IPS-20b (cell line): ENCODE measurements around the gene HSPA2.
"Not testable (repeated sequence)": the region's sequence is repeated elsewhere in the genome, so short reads cannot be mapped to it uniquely, and the experiment has no call there.

Source experiments
- H3K27ac ChIP-seq: one replicate; pipeline ENCODE4 v1.5.1; 2013; ENCODE audit warnings: low read length
- H3K27me3 ChIP-seq: 2 replicates; pipeline ENCODE4 v1.6.1; 2013; ENCODE audit warnings: mild to moderate bottlenecking, low read length, inconsistent platforms; ENCODE audit not compliant: insufficient read depth
- H3K36me3 ChIP-seq: 2 replicates; pipeline ENCODE4 v1.6.1; 2013; ENCODE audit warnings: low read depth, mild to moderate bottlenecking, inconsistent platforms, low read length, moderate library complexity; ENCODE audit not compliant: insufficient read depth
- H3K4me1 ChIP-seq: 2 replicates; pipeline ENCODE4 v1.6.1; 2013; ENCODE audit warnings: mild to moderate bottlenecking, control low read depth, inconsistent platforms, low read length, moderate library complexity; ENCODE audit not compliant: insufficient read depth
- H3K4me3 ChIP-seq: 2 replicates; pipeline ENCODE4 v1.5.1; 2013; ENCODE audit warnings: mild to moderate bottlenecking, low read length, inconsistent platforms
- H3K9ac ChIP-seq: 2 replicates; pipeline ENCODE4 v1.6.1; 2013; ENCODE audit warnings: low read depth, mild to moderate bottlenecking, inconsistent platforms, low read length, moderate library complexity
- H3K9me3 ChIP-seq: 2 replicates; pipeline ENCODE4 v1.6.1; 2013; ENCODE audit warnings: mild to moderate bottlenecking, low read depth, low read length, inconsistent platforms; ENCODE audit not compliant: insufficient read depth

The HSPA2 gene

DNA sequence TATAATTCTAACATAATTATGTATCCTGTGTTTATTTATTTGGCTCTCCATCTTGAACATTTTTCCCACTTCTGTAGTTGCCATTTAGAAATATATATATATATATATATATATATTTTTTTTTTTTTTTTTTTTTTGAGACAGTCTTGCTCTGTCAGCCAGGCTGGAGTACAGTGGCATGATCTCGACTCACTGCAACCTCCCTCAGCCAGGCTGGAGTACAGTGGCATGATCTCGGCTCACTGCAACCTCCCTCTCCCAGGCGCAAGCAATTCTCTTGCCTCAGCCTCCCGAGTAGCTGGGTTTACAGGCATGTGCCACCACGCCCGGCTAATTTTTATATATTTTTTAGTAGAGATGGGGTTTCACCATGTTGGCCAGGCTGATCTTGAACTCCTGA, 22.9 kb upstream of the HSPA2 start:
- H3K27ac ChIP-seq, H3K4me3 ChIP-seq, H3K4me1 ChIP-seq, H3K9ac ChIP-seq, H3K9me3 ChIP-seq, H3K27me3 ChIP-seq: not testable (repeated sequence)
- H3K36me3 ChIP-seq, result peaks cover 14% of the 10 kb centered on the region

DNA sequence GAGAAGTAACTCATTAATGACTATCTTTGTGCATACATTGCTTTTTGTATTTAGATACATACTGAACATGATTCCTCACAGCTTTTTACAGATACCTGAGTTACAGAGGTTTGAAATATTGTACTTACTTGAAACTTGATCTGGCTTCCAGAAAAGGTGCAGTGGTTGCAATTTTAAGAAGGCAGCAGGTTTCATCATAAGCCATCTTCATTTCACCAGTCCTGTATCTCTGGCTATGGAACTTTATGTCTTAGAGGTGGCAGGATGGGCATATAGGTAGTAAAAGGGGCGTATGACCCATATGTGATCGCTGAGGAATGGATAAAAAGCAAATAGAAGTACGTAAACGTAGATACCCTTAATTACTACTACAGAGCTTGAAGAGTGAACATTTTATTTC, 22.3 kb upstream of the HSPA2 start:
- Histone ChIP-seq H3K36me3 (peaks cover 20% of the 10 kb centered on the region), H3K27me3 (no peaks in the 10 kb centered on the region), H3K27ac (no peak overlapping the region), H3K9ac (no peak overlapping the region), H3K9me3 (no peaks in the 10 kb centered on the region), H3K4me1 (no peaks in the 10 kb centered on the region; the same call in 1 of the 2 replicates), H3K4me3 (no peak overlapping the region)

DNA sequence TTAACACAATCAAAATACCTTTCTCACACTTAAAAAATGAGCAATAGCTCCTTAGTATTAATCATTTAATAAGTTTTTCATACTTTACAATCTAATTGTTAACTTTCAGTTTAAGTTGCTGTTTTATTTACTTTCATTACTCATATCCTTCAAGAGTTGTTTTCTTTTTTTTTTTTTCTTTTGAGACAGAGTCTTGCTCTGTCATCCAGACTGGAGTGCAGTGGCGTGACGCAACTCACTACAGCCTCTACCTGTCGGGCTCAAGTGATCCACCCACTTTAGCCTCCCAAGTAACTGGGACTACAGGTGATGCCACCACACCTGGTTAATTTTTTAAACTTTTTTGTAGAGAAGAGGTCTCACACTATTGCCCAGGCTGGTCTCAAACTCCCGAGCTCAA, 19.8 kb upstream of the HSPA2 start:
- Histone ChIP-seq H3K27me3 (no peaks in the 10 kb centered on the region), H3K4me1 (no peaks in the 10 kb centered on the region; the same call in 1 of the 2 replicates), H3K27ac (no peak overlapping the region), H3K9ac (no peak overlapping the region), H3K4me3 (no peak overlapping the region), H3K9me3 (no peaks in the 10 kb centered on the region), H3K36me3 (peaks cover 23% of the 10 kb centered on the region)

DNA sequence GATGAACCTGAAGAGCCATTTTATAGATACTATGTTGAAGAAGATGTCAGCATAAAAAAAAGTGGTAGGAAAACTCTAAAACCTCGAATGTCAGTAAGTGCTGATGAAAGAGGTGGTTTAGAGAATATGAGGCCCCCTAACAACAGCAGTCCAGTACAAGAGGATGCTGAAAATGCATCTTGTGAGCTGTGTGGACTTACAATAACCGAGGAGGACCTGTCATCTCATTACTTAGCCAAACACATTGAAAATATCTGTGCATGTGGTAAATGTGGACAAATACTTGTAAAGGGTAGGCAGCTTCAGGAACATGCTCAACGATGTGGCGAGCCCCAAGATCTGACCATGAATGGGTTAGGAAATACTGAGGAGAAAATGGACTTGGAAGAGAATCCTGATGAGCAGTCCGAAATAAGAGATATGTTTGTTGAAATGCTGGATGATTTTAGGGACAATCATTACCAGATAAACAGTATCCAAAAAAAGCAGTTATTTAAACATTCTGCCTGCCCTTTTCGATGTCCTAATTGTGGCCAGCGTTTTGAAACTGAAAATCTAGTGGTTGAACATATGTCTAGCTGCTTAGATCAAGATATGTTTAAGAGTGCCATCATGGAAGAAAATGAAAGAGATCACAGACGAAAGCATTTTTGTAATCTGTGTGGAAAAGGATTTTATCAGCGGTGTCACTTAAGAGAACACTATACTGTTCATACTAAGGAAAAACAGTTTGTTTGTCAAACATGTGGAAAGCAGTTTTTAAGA, 17.8 kb upstream of the HSPA2 start:
- no peaks in the 10 kb centered on the region for H3K27me3 ChIP-seq
- peaks cover 23% of the 10 kb centered on the region for H3K36me3 ChIP-seq
- no peaks in the 10 kb centered on the region; the same call in 1 of the 2 replicates for H3K4me1 ChIP-seq
- no peak overlapping the region for H3K4me3 ChIP-seq
- H3K9ac ChIP-seq, result no peak overlapping the region
- H3K9me3 ChIP-seq, result no peaks in the 10 kb centered on the region
- H3K27ac ChIP-seq, result no peak overlapping the region

DNA sequence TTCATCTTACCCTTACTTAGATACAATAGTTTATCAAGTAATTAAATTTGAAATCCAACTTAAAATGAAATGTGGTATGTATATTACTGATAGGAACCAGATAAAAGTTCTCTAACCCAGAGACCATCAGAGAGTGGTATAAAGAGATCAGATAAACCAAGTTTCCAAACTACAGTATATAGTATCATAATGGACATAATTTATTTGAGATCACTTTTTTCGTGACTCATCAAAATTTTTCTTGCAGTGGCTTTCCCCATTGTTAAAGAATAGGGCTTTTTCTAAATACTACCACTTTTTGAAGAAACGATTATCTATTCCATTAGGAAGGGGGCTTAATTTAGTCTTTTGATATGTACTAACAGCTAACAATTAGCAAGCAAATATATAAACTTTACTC, 15.2 kb upstream of the HSPA2 start:
- peaks cover 23% of the 10 kb centered on the region for H3K36me3 ChIP-seq
- H3K27ac ChIP-seq, result no peak overlapping the region
- no peaks in the 10 kb centered on the region for H3K9me3 ChIP-seq
- H3K9ac ChIP-seq, result no peak overlapping the region
- no peaks in the 10 kb centered on the region for H3K27me3 ChIP-seq
- H3K4me3 ChIP-seq, result no peak overlapping the region
- no peaks in the 10 kb centered on the region for H3K4me1 ChIP-seq

DNA sequence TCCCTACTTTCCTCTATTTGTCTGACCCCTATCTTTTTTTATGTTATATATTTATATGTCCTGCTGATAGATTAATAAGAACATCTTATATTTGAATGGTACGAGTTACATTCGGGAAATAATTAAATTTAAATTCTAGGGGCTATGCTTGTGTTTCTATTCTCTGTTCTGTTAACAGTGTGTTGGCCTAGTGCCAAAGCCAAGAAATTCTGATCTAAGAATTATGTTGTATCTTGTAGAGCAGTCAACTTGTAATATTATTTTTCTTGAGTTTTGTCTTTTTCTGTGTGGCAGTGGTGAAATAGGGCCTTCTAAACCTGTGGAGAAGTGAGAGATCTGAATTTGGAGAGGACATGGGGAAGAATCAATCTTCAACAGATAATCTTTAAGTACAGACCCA, 9.0 kb upstream of the HSPA2 start:
- H3K4me1 ChIP-seq, result no peaks in the 10 kb centered on the region
- H3K9ac ChIP-seq, result no peak overlapping the region
- no peaks in the 10 kb centered on the region for H3K36me3 ChIP-seq
- no peaks in the 10 kb centered on the region for H3K27me3 ChIP-seq
- H3K9me3 ChIP-seq, result no peaks in the 10 kb centered on the region
- H3K4me3 ChIP-seq, result no peak overlapping the region
- no peak overlapping the region for H3K27ac ChIP-seq

DNA sequence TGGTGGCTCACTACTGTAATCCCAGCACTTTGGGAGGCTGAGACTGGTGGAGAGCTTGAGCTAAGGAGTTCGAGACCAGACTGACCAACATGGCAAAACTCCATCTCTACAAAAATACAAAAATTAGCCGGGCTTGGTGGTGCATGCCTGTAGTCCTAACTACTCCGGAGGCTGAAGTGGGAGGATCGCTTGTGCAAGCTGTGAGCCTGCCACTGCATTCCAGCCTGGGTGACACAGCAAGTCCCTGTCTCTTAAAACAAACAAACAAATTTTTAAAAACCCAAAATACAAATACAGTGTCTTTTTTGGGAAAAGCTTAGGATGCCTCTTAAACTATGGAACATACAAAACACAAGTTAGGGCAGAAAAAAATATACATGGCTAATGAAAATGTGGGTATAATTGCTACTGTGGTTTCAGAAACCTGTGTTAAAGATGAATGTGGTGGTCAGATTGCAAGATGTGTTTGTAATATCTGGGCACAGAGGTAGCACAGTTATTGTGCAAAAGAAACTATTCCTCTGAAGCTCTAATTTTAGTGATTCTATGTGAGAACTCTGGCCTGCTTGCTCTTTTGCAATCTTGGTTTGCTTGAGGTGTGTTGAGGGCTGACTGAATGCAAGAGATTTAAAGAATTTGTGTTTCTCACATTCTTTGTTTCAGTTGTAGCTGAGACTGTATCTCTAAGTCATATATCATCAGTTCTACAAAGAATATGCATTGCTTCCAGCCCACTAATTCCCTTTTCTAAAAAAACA, 3.9 kb upstream of the HSPA2 start:
- H3K4me3 ChIP-seq, result no peak overlapping the region
- peaks cover 4% of the 10 kb centered on the region; the same call in 1 of the 2 replicates for H3K4me1 ChIP-seq
- H3K36me3 ChIP-seq, result no peaks in the 10 kb centered on the region
- no peak overlapping the region for H3K9ac ChIP-seq
- peaks cover 11% of the 10 kb centered on the region for H3K9me3 ChIP-seq
- H3K27me3 ChIP-seq, result 0 out of 2 replicates have a peak, but pooled peaks cover 10% of the 10 kb centered on the region
- H3K27ac ChIP-seq, result no peak overlapping the region

DNA sequence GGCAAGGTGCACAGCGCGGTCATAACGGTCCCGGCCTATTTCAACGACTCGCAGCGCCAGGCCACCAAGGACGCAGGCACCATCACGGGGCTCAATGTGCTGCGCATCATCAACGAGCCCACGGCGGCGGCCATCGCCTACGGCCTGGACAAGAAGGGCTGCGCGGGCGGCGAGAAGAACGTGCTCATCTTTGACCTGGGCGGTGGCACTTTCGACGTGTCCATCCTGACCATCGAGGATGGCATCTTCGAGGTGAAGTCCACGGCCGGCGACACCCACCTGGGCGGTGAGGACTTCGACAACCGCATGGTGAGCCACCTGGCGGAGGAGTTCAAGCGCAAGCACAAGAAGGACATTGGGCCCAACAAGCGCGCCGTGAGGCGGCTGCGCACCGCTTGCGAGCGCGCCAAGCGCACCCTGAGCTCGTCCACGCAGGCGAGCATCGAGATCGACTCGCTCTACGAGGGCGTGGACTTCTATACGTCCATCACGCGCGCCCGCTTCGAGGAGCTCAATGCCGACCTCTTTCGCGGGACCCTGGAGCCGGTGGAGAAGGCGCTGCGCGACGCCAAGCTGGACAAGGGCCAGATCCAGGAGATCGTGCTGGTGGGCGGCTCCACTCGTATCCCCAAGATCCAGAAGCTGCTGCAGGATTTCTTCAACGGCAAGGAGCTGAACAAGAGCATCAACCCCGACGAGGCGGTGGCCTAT, 875 bp downstream of the HSPA2 start:
- no peak overlapping the region for H3K27ac ChIP-seq
- 0 out of 2 replicates have a peak, but pooled peaks cover 10% of the 10 kb centered on the region for H3K27me3 ChIP-seq
- peaks cover 21% of the 10 kb centered on the region; the same call in 1 of the 2 replicates for H3K4me1 ChIP-seq
- H3K9ac ChIP-seq, result no peak overlapping the region
- no peaks in the 10 kb centered on the region for H3K36me3 ChIP-seq
- peaks cover 15% of the 10 kb centered on the region for H3K9me3 ChIP-seq
- no peak overlapping the region for H3K4me3 ChIP-seq

DNA sequence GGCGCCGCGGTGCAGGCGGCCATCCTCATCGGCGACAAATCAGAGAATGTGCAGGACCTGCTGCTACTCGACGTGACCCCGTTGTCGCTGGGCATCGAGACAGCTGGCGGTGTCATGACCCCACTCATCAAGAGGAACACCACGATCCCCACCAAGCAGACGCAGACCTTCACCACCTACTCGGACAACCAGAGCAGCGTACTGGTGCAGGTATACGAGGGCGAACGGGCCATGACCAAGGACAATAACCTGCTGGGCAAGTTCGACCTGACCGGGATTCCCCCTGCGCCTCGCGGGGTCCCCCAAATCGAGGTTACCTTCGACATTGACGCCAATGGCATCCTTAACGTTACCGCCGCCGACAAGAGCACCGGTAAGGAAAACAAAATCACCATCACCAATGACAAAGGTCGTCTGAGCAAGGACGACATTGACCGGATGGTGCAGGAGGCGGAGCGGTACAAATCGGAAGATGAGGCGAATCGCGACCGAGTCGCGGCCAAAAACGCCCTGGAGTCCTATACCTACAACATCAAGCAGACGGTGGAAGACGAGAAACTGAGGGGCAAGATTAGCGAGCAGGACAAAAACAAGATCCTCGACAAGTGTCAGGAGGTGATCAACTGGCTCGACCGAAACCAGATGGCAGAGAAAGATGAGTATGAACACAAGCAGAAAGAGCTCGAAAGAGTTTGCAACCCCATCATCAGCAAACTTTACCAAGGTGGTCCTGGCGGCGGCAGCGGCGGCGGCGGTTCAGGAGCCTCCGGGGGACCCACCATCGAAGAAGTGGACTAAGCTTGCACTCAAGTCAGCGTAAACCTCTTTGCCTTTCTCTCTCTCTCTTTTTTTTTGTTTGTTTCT, 1.7 kb downstream of the HSPA2 start:
- peaks cover 15% of the 10 kb centered on the region for H3K9me3 ChIP-seq
- no peak overlapping the region for H3K9ac ChIP-seq
- H3K36me3 ChIP-seq, result no peaks in the 10 kb centered on the region
- H3K27me3 ChIP-seq, result 0 out of 2 replicates have a peak, but pooled peaks cover 10% of the 10 kb centered on the region
- H3K4me3 ChIP-seq, result peak overlapping the region; percentile 53
- H3K4me1 ChIP-seq, result peaks cover 21% of the 10 kb centered on the region; the same call in 1 of the 2 replicates
- H3K27ac ChIP-seq, result no peak overlapping the region

DNA sequence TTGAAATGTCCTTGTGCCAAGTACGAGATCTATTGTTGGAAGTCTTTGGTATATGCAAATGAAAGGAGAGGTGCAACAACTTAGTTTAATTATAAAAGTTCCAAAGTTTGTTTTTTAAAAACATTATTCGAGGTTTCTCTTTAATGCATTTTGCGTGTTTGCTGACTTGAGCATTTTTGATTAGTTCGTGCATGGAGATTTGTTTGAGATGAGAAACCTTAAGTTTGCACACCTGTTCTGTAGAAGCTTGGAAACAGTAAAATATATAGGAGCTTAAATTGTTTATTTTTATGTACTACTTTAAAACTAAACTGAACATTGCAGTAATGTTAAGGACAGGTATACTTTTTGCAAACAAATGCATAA, 2.3 kb downstream of the HSPA2 start:
- H3K4me1 ChIP-seq, result peaks cover 21% of the 10 kb centered on the region; the same call in 1 of the 2 replicates
- H3K36me3 ChIP-seq, result no peaks in the 10 kb centered on the region
- H3K27ac ChIP-seq, result no peak overlapping the region
- 0 out of 2 replicates have a peak, but pooled peaks cover 10% of the 10 kb centered on the region for H3K27me3 ChIP-seq
- H3K9me3 ChIP-seq, result peaks cover 15% of the 10 kb centered on the region
- H3K9ac ChIP-seq, result peak overlapping the region; percentile 51; the same call in 1 of the 2 replicates
- peak overlapping the region; percentile 53 for H3K4me3 ChIP-seq
